Measurements from ENCODE around the gene CDK5. TPM values are rescaled to one million over a fixed set of nuclear protein-coding genes. Genes with fewer than 3 reads are reported as not detected.
A peak's percentile ranks its signal among the peaks of the same experiment; 100 is the strongest.

CDK5 gene
- total RNA-seq, 1 donor from 2014 or later: 4.2 TPM

- H3K4me3 ChIP-seq: peak overlapping the region; percentile 14 to 41
- DNase-seq (ENCODE audit: extremely low spot score in 2 of 2): no peak
- peaks cover 51% of the 10 kb centered on the region for H3K4me1 ChIP-seq
- H3K27me3 ChIP-seq: no peaks in the 10 kb centered on the region
- peak overlapping the region; percentile 99 for H3K27ac ChIP-seq
- intact Hi-C loops (cut with DNase I): no loop called here
- peaks cover 0 to 37% of the 10 kb centered on the region in 2 donors for H3K36me3 ChIP-seq
- TF ChIP-seq, protein P1, sequence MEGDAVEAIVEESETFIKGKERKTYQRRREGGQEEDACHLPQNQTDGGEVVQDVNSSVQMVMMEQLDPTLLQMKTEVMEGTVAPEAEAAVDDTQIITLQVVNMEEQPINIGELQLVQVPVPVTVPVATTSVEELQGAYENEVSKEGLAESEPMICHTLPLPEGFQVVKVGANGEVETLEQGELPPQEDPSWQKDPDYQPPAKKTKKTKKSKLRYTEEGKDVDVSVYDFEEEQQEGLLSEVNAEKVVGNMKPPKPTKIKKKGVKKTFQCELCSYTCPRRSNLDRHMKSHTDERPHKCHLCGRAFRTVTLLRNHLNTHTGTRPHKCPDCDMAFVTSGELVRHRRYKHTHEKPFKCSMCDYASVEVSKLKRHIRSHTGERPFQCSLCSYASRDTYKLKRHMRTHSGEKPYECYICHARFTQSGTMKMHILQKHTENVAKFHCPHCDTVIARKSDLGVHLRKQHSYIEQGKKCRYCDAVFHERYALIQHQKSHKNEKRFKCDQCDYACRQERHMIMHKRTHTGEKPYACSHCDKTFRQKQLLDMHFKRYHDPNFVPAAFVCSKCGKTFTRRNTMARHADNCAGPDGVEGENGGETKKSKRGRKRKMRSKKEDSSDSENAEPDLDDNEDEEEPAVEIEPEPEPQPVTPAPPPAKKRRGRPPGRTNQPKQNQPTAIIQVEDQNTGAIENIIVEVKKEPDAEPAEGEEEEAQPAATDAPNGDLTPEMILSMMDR (IDR thresholded peaks at IDR 0.05): no peak
- TF ChIP-seq POLR2AphosphoS5 (IDR thresholded peaks at IDR 0.05; ENCODE audit: insufficient read depth in 1 of 2, low read depth in 1 of 2): no peak
- TF ChIP-seq POLR2A (IDR thresholded peaks at IDR 0.05): no peak
- H3K9me3 ChIP-seq: no peaks in the 10 kb centered on the region
Measured at GRCh38 chr7:151062399-151063211, 4.9 kb upstream of the CDK5 start.

GRCh38 chr7:151062111-151062398, 4.4 kb upstream of the CDK5 start:
- peaks cover 0 to 31% of the 10 kb centered on the region in 2 donors for H3K36me3 ChIP-seq
- TF ChIP-seq, protein P1 (IDR thresholded peaks at IDR 0.05): no peak
- TF ChIP-seq POLR2AphosphoS5 (IDR thresholded peaks at IDR 0.05; ENCODE audit: insufficient read depth in 1 of 2, low read depth in 1 of 2) (peak in 1 of 2 donors; percentile 13), POLR2A (IDR thresholded peaks at IDR 0.05) (no peak)
- peak overlapping the region; percentile 99 for H3K27ac ChIP-seq
- H3K27me3 ChIP-seq: no peaks in the 10 kb centered on the region
- peaks cover 56% of the 10 kb centered on the region for H3K4me1 ChIP-seq
- no peak for DNase-seq (ENCODE audit: extremely low spot score in 2 of 2)
- no peaks in the 10 kb centered on the region for H3K9me3 ChIP-seq
- H3K4me3 ChIP-seq: peak overlapping the region in 1 of 2 donors; percentile 41
- intact Hi-C loops (cut with DNase I): no loop called here

DNA sequence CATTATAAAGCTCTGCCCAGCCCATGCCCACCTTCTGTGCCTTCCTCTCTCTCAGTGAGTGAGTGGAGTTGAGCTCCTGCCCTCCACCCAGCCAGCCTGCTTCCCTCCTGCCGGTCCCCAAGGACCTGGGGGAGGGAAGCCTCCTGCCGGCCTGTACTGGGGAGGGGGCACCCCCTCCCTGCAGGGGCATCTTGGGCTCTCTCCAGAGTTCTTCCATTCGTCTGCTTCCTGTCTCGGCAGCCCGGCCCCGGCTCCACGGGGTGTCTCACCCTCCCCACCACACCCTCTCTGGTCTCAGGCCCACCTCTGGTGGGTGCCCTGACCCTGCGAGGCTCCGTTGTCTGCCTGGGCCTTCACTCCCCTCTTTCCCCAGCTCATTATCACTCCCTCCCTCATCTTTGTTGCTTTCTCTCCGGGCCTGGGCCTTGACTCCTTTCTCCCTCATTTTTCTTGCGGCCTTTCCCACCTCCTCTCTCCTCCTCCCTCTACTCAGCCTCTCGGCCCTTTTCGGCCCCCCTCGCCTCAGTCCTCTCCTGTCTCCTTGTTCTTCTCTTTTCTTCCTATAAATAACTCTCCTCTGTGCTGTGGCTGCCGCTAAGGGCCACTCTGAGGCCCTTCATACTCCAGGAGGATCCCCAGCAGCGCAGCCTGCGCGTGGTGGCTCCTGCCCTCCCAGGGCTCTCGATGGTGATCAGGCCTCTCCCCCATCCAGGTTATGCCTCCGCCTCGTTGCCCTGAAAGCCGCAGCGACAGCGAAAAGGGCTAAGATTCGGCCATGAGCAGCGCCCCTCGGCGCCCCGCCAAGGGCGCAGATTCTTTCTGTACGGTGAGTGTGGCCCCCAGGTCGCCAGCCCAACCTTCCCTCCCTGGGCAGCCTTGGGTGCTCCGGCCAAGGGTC, 3.8 kb upstream of the CDK5 start:
- Histone ChIP-seq H3K9me3 (no peaks in the 10 kb centered on the region), H3K36me3 (peaks cover 0 to 25% of the 10 kb centered on the region in 2 donors), H3K27me3 (no peaks in the 10 kb centered on the region), H3K27ac (peak overlapping the region; percentile 99), H3K4me3 (peak overlapping the region in 1 of 2 donors; percentile 91), H3K4me1 (peaks cover 62% of the 10 kb centered on the region)
- DNase-seq (ENCODE audit: extremely low spot score in 2 of 2): no peak
- no peak for TF ChIP-seq POLR2AphosphoS5 (IDR thresholded peaks at IDR 0.05; ENCODE audit: insufficient read depth in 1 of 2, low read depth in 1 of 2)
- TF ChIP-seq POLR2A (IDR thresholded peaks at IDR 0.05): no peak
- intact Hi-C loops (cut with DNase I): no loop called here

GRCh38 chr7:151060416-151061212, 2.9 kb upstream of the CDK5 start:
- TF ChIP-seq POLR2AphosphoS5 (IDR thresholded peaks at IDR 0.05; ENCODE audit: insufficient read depth in 1 of 2, low read depth in 1 of 2): no peak
- TF ChIP-seq, protein P1 (IDR thresholded peaks at IDR 0.05): no peak
- no peak for TF ChIP-seq POLR2A (IDR thresholded peaks at IDR 0.05)
- intact Hi-C loops (cut with DNase I): no loop called here
- peak overlapping the region; percentile 87 to 91 for H3K4me3 ChIP-seq
- peaks cover 63% of the 10 kb centered on the region for H3K4me1 ChIP-seq
- peaks cover 0 to 17% of the 10 kb centered on the region in 2 donors for H3K36me3 ChIP-seq
- H3K9me3 ChIP-seq: no peaks in the 10 kb centered on the region
- DNase-seq (ENCODE audit: extremely low spot score in 2 of 2): no peak
- H3K27me3 ChIP-seq: no peaks in the 10 kb centered on the region
- peak overlapping the region; percentile 99 for H3K27ac ChIP-seq

GRCh38 chr7:151060113-151060415, 2.4 kb upstream of the CDK5 start:
- no peak for DNase-seq (ENCODE audit: extremely low spot score in 2 of 2)
- Histone ChIP-seq H3K9me3 (no peaks in the 10 kb centered on the region), H3K27ac (peak overlapping the region; percentile 99), H3K36me3 (peaks cover 0 to 11% of the 10 kb centered on the region in 2 donors), H3K4me1 (peaks cover 63% of the 10 kb centered on the region), H3K27me3 (no peaks in the 10 kb centered on the region), H3K4me3 (peak overlapping the region; percentile 87 to 91)
- TF ChIP-seq, protein P1 (IDR thresholded peaks at IDR 0.05): peak in 1 of 3 experiments; percentile 5
- TF ChIP-seq POLR2AphosphoS5 (IDR thresholded peaks at IDR 0.05; ENCODE audit: insufficient read depth in 1 of 2, low read depth in 1 of 2): no peak
- intact Hi-C loops (cut with DNase I): no loop called here

Data from vagina (tissue), 2 donors.